Esophagus mucosa (tissue), 1 donor: Measurements from ENCODE around the gene LDB2. TPM values are rescaled to one million over a fixed set of nuclear protein-coding genes. Genes with fewer than 3 reads are reported as not detected.

Experiments used
- ATAC-seq: fragments of 200-7000 bp; cut with Tn5 transposase; one replicate; pipeline ENCODE4 v1.9.1; 2020
- total RNA-seq: library from RNA; stranded (reverse); gene quantifications from one replicate; pipeline ENCODE4 v1.2.4, GENCODE V29; 2023
- donor health status: DM: yes; HTN: yes; CAD: no.

The LDB2 gene
- total RNA-seq, 1 donor from 2014 or later = 4.9 TPM

GRCh38 chr4:16754104-16754503 lies 144.3 kb downstream of the LDB2 start:
- no peak for ATAC-seq

GRCh38 chr4:16752150-16752549 lies 146.3 kb downstream of the LDB2 start:
- no peak for ATAC-seq

- no peak for ATAC-seq
Measured at GRCh38 chr4:16750882-16751642, 147.4 kb downstream of the LDB2 start.

DNA sequence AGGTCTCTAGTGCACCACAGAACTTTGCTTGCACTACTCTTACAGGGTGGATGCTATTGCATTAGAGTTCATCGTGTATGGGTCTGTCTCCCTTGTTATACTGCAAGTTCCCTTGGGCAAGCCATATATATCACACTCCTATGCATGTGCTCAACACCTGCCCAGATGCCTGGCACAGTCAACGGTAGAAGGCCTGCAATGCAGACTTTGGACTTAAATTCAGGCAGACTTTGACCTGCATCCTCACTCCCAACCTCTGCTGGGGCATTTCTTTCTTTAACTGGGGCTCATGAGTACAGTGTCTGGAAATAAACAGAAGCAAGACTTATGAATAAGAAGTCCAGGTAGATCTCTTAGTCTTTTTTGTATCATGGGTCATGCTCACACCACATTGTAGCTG lies 148.2 kb downstream of the LDB2 start:
- ATAC-seq = no peak

DNA sequence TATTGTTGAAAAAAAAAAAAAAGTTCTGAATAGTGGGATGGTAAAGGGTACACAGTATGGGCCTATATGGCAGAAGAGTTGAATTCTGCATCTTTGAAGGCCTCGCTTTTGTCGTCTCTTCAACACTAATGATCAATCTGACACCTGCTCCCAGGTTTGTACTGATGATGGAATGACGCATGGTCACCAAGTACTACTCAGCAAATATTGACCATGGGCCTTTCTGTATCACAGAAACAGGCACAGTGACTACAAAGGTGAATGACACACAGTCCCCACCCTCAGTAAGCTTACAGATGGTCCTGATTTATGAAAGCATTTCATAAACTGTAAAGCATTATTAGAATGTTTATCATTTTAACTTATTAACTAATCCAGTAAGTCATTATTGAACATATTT lies 152.6 kb downstream of the LDB2 start:
- ATAC-seq = no peak

DNA sequence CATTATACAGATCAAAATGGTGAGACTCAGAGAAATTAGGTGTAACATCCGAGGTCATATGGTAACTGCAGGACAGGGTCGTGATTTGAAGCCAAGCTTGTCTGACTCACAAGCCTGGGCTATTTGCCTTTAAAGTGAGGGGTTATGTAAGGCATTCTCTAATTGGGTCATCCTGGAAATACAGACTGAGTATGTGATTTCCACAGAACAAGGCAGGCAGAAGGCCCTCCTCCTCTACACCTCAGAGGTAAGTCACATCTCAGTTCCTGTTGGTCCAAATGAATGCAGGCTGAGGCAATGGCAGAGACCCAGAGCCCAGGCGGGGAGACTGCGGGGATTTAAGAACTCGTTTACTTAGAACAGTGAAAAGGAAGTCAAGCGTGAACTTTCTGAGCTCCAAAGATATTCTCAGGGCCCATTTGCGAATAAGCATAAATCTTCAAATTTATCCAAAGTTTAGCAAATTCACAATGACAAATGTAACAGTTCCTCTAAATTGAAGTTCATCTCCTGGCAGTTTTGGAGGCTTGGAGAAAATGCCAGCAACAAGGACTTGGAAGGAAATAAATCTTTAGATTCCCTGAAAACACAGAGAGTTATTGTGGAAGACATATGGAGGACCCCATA lies 153.3 kb downstream of the LDB2 start:
- peak; percentile 31 for ATAC-seq

GRCh38 chr4:16741287-16741686 lies 157.2 kb downstream of the LDB2 start:
- no peak for ATAC-seq

GRCh38 chr4:16739997-16740624 lies 158.3 kb downstream of the LDB2 start:
- no peak for ATAC-seq

GRCh38 chr4:16738558-16738957 lies 159.9 kb downstream of the LDB2 start:
- ATAC-seq = no peak

GRCh38 chr4:16733509-16733908 lies 164.9 kb downstream of the LDB2 start:
- no peak for ATAC-seq

DNA sequence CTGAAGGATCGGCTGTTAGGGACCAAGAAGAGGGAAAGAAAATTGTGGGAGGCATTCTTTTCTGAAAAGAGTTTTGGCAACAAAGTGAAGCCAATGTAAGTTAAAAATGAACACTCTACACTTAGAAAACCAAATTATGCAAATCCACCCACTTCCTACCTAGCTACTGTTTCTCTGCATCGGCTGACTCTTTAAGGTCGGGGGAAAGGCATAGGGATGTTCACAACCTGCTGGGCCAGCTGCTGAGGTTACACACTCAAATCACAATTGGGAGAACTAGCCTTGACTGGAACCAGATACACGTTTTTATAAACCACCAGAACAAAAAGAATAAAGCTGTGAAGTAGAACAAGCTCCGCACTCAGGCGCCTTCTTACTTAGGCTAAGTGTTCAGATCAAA lies 165.7 kb downstream of the LDB2 start:
- no peak for ATAC-seq

DNA sequence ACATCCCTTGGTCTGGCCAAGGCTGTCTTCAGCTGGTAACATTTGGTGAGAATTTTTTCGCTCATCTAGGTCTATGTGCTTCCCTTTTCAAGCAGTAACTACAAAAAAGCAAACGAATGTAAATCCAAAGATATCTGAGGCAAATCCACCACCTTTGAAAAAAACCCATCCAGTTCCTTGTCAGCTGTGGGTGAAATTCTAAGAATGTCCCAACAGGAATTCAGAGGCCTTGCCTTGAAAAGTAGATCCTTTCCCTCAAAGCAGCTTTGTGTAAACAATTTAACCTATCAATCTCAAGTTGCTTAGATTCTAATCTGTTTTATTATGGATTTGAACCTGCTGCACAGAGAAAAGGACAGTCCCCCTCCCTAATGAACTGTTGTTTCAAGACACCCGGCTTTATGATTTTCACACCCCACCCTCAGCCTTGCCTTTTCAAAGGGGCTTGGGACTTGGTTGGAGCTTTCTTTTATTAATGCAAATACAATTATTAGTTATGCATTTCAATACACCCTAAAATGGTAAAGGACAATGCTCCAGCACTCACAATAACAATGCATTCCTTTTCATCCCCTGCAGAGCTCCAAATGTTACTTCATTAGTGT lies 166.6 kb downstream of the LDB2 start:
- no peak for ATAC-seq

DNA sequence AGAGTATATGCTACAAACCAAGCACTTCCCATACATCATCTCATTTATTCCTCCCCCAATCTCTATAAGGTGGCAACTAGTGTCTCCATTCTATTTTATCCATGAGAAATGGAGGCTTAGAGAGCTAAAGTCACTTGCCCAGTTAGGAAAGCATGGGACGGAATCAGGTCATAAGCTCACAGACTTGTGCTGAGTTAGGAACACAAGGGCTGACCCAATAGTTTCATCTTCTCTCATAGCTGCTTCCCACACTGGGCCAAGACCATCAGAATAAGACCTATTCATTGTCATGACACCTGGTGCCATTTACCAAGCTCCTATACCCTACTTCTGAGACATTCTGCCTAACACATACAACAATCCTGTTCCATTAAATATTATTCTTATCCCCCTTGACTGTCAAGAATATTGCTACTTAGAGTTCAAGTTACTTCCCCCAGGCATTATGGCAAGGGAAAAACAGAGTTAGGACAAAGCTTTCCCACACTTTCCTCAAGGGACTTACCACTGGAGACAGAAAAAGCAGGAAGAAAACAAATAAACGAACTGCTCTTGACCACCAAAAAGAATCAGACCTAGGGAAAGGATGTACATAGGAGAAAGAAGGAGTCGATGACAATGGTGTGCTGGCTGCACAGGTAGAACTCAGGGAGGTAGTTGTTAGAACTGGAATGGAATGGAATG lies 167.8 kb downstream of the LDB2 start:
- no peak for ATAC-seq

- no peak for ATAC-seq
Measured at GRCh38 chr4:16729336-16729735, 169.1 kb downstream of the LDB2 start.

DNA sequence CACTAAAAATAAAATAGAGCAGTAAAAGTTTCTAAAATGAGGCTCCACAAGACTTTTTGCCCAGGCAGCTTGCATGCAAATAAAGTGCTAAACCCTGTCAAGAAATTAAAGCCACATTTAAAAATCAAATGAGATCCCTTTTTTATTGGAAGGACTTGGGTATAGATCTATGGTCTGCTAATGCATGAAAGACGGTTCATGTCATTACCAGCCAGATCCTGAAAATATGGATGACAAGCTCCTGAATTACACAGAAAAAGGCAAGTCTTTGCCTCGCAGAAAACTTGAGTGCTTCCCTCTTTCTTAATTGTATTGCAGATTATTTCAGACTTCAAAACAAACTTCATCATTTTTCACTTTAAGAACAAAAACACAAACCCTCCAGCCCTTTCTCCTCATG lies 169.6 kb downstream of the LDB2 start:
- ATAC-seq = no peak

DNA sequence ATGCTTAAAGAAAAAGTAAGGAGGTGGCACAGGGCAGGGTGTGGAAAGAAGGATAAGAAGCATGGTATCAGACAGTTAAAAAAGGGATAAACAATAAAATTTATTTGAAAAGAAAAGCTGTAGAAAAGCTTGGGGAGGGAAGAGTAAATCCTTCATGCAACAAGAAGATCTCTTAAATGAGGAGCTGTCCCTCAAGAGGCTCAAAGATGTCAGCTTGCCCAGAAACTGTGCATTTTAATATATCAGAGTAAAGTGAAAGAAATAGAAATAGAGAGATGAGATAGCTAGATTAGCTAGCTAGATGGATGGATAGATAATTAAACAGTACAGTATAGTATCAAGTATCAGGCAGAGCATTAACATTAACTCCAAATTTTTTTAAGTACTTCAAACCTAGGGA lies 170.3 kb downstream of the LDB2 start:
- ATAC-seq = no peak

DNA sequence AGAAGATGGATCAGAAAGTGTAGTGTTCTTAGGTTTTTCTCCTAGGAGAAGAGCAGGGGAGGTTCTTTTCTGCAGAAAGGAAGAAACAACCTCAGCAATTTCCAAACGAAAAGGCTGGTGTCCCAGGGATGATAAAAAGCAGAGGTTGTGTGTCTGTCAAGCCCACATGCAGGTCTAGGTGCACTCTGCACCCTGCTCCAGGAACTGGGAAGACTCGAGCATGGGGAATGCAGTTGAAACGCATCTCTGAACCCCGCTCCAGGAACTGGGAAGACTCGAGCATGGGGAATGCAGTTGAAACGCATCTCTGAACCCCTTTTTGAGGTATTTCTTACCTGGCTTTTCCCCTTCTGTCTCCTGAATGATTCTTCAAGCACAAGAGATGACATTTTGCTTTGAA lies 171.2 kb downstream of the LDB2 start:
- no peak for ATAC-seq

GRCh38 chr4:16726368-16727050 lies 171.9 kb downstream of the LDB2 start:
- no peak for ATAC-seq

DNA sequence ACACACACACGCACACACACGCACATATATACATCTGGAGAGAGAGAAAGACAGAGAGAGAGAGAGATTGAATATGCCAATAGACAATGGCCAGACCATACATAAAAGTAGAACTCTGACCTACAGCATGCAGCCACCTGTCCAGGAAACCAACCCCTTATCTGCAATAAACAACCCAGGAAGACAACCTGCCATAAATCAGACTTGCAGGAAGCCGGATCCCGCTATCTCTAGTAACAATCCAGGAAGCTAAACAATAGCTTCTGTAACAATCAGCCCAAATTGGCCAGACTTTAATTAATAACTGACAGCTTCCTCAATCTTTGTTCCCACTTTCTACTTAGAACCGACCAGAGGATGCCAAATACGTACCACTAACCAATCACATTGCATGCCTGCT lies 173.2 kb downstream of the LDB2 start:
- ATAC-seq = no peak

- ATAC-seq = no peak
Measured at GRCh38 chr4:16722416-16722815, 176.0 kb downstream of the LDB2 start.

- no peak for ATAC-seq
Measured at GRCh38 chr4:16721613-16722291, 176.7 kb downstream of the LDB2 start.

GRCh38 chr4:16720761-16721160 lies 177.7 kb downstream of the LDB2 start:
- ATAC-seq = no peak
